ENCODE data around the gene TNFSF13.

The TNFSF13 gene

DNA sequence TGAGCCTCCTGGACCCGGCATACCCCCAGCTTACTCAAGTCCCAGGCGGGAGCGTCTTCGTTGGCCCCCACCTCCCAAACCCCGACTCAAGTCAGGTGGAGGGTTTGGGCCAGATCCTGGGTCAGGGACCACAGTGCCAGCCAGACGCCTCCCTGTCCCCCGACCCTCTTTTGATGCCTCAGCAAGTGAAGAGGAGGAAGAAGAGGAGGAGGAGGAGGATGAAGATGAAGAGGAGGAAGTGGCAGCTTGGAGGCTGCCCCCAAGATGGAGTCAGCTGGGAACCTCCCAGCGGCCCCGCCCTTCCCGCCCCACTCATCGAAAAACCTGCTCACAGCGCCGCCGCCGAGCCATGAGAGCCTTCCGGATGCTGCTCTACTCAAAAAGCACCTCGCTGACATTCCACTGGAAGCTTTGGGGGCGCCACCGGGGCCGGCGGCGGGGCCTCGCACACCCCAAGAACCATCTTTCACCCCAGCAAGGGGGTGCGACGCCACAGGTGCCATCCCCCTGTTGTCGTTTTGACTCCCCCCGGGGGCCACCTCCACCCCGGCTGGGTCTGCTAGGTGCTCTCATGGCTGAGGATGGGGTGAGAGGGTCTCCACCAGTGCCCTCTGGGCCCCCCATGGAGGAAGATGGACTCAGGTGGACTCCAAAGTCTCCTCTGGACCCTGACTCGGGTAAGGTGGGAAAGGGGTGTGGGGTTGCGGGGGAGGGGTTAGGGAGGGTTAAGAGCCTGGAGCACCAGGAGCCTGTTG, 4.7 kb downstream of the TNFSF13 start:
- TF ChIP-seq, protein P1, sequence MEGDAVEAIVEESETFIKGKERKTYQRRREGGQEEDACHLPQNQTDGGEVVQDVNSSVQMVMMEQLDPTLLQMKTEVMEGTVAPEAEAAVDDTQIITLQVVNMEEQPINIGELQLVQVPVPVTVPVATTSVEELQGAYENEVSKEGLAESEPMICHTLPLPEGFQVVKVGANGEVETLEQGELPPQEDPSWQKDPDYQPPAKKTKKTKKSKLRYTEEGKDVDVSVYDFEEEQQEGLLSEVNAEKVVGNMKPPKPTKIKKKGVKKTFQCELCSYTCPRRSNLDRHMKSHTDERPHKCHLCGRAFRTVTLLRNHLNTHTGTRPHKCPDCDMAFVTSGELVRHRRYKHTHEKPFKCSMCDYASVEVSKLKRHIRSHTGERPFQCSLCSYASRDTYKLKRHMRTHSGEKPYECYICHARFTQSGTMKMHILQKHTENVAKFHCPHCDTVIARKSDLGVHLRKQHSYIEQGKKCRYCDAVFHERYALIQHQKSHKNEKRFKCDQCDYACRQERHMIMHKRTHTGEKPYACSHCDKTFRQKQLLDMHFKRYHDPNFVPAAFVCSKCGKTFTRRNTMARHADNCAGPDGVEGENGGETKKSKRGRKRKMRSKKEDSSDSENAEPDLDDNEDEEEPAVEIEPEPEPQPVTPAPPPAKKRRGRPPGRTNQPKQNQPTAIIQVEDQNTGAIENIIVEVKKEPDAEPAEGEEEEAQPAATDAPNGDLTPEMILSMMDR (IDR thresholded peaks at IDR 0.05; ENCODE audit: insufficient read depth, low read length, poor library complexity, severe bottlenecking) = no peak
- no peak for DNase-seq (ENCODE audit: extremely low read depth, insufficient read length)
- Histone ChIP-seq H3K36me3 (ENCODE audit: control insufficient read depth, insufficient read depth, low read length) (peaks cover 16% of the 10 kb centered on the region), H3K4me3 (replicated peaks; ENCODE audit: low read depth, low read length) (peak overlapping the region; percentile 86), H3K27me3 (replicated peaks; ENCODE audit: control insufficient read depth, insufficient read depth, low read length) (no peaks in the 10 kb centered on the region)

DNA sequence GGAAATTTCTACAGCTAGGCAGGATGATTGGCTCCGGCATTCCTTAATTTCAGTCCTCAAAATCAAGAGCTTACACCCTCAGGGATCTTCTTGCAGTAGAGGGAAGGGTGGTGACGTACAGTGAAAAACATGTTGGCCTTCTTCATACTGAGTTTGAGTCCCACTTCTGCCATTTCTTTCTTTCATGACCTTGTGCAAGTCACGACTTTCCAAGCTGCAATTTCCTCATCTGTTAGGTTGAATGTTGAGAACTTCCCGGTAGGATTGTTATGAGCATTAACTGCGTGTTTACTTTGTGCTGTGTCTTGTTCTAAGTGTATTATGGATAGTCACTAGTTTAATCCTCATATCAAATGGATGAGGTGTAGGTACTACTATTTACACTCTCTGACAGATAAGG, 11.0 kb downstream of the TNFSF13 start:
- Histone ChIP-seq H3K36me3 (ENCODE audit: control insufficient read depth, insufficient read depth, low read length) (peaks cover 23% of the 10 kb centered on the region), H3K27me3 (replicated peaks; ENCODE audit: control insufficient read depth, insufficient read depth, low read length) (no peaks in the 10 kb centered on the region), H3K4me3 (replicated peaks; ENCODE audit: low read depth, low read length) (no peak overlapping the region)
- TF ChIP-seq, protein P1 (IDR thresholded peaks at IDR 0.05; ENCODE audit: insufficient read depth, low read length, poor library complexity, severe bottlenecking) = no peak
- no peak for DNase-seq (ENCODE audit: extremely low read depth, insufficient read length)

DNA sequence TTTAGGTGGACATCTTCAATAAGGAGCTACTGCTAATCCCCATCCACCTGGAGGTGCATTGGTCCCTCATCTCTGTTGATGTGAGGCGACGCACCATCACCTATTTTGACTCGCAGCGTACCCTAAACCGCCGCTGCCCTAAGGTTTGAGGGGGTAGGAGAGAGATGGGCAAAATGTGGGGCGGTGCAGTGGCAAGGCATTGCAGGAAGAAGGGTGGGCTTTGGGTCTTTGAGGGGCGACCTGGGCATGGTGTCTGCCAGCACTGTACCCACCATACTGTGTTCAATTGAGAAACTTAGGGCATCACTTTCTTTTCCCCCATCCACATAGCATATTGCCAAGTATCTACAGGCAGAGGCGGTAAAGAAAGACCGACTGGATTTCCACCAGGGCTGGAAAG, 11.8 kb downstream of the TNFSF13 start:
- H3K36me3 ChIP-seq (ENCODE audit: control insufficient read depth, insufficient read depth, low read length) = peaks cover 21% of the 10 kb centered on the region
- no peaks in the 10 kb centered on the region for H3K27me3 ChIP-seq (replicated peaks; ENCODE audit: control insufficient read depth, insufficient read depth, low read length)
- DNase-seq (ENCODE audit: extremely low read depth, insufficient read length) = no peak
- H3K4me3 ChIP-seq (replicated peaks; ENCODE audit: low read depth, low read length) = no peak overlapping the region
- TF ChIP-seq, protein P1 (IDR thresholded peaks at IDR 0.05; ENCODE audit: insufficient read depth, low read length, poor library complexity, severe bottlenecking) = no peak

DNA sequence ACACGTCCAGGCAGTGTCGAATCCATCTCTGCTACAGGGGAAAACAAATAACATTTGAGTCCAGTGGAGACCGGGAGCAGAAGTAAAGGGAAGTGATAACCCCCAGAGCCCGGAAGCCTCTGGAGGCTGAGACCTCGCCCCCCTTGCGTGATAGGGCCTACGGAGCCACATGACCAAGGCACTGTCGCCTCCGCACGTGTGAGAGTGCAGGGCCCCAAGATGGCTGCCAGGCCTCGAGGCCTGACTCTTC, 13.7 kb downstream of the TNFSF13 start:
- Histone ChIP-seq H3K36me3 (ENCODE audit: control insufficient read depth, insufficient read depth, low read length) (peaks cover 30% of the 10 kb centered on the region), H3K27me3 (replicated peaks; ENCODE audit: control insufficient read depth, insufficient read depth, low read length) (no peaks in the 10 kb centered on the region), H3K4me3 (replicated peaks; ENCODE audit: low read depth, low read length) (peak overlapping the region; percentile 64)
- no peak for DNase-seq (ENCODE audit: extremely low read depth, insufficient read length)
- TF ChIP-seq, protein P1 (IDR thresholded peaks at IDR 0.05; ENCODE audit: insufficient read depth, low read length, poor library complexity, severe bottlenecking) = no peak

DNA sequence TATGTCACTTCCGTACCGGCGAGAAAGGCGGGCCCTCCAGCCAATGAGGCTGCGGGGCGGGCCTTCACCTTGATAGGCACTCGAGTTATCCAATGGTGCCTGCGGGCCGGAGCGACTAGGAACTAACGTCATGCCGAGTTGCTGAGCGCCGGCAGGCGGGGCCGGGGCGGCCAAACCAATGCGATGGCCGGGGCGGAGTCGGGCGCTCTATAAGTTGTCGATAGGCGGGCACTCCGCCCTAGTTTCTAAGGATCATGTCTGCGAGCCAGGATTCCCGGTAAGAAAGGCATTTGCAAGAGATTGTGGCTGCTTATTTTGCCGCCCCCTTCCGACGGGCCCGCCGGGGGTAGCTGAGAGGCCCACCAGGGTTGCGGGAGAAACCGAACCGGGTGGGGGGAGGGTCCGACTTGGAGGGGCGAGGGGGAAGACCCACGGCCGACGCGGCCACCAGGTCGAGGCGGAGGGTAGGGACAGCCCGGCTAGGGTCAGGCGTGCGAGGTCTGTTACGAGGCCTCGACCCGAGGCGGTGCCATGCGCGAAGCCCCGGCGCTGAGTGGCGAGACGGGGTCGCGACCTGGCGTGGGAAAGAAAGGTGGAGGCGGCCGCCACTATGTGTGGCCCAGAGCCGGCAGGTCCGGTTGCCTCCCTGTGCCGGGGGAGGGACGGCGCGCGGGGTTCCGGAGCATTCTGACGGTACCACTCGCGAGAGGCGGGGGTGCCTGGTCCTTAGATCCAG, 14.2 kb downstream of the TNFSF13 start:
- TF ChIP-seq, protein P1 (IDR thresholded peaks at IDR 0.05; ENCODE audit: insufficient read depth, low read length, poor library complexity, severe bottlenecking) = no peak
- peak overlapping the region; percentile 95 for H3K4me3 ChIP-seq (replicated peaks; ENCODE audit: low read depth, low read length)

More for the DNA sequence above, 14.2 kb downstream of the TNFSF13 start:
- H3K36me3 ChIP-seq (ENCODE audit: control insufficient read depth, insufficient read depth, low read length) = peaks cover 34% of the 10 kb centered on the region
- H3K27me3 ChIP-seq (replicated peaks; ENCODE audit: control insufficient read depth, insufficient read depth, low read length) = no peaks in the 10 kb centered on the region
- DNase-seq (ENCODE audit: extremely low read depth, insufficient read length) = peak; percentile 100

Measured in GM06990 (cell line).